ENCODE results near the gene SLC24A3.

- TF ChIP-seq ETV6 (CRISPR knock-in tag; conservative IDR thresholded peaks at IDR 0.05): no peak
- no peak for TF ChIP-seq ZNF609 (CRISPR knock-in tag; IDR thresholded peaks at IDR 0.05; ENCODE audit: borderline replicate concordance)
- no peak for TF ChIP-seq PRDM4 (CRISPR knock-in tag; IDR thresholded peaks at IDR 0.05; ENCODE audit: borderline replicate concordance)
- TF ChIP-seq CTCF (CRISPR knock-in tag; IDR thresholded peaks at IDR 0.05): no peak
- no peak for TF ChIP-seq ZFP1 (CRISPR knock-in tag; IDR thresholded peaks at IDR 0.05)
- TF ChIP-seq MIER3 (CRISPR knock-in tag; IDR thresholded peaks at IDR 0.05; ENCODE audit: borderline replicate concordance): no peak
- TF ChIP-seq RELA (CRISPR knock-in tag; IDR thresholded peaks at IDR 0.05): no peak
- no peak for TF ChIP-seq KLF12 (CRISPR knock-in tag; IDR thresholded peaks at IDR 0.05; ENCODE audit: borderline replicate concordance)
These were observed 289.2 kb downstream of the SLC24A3 start for GRCh38 chr20:19501476-19502115.
